Cardiac septum (tissue), 1 donor: ENCODE measurements around the gene RNF227. TPM values are rescaled to one million over a fixed set of nuclear protein-coding genes. Genes with fewer than 3 reads are reported as not detected.

Source experiments
- DNase-seq: peaks from one replicate; pipeline ENCODE4 v3.0.0-alpha.2; 2020; ENCODE audit warnings: low spot score
- intact Hi-C: fragments of 100-400 bp; cut with DNase I; formaldehyde crosslinking; loops from one replicate; pipeline ENCODE4 v1.14.0; 2022
- total RNA-seq: library from RNA; stranded (reverse); fragmentation: NEBNext Ultra II Directional; extraction: Animal tissue kit (Norgen Biotek cat#: 25700); gene quantifications from one replicate; pipeline ENCODE4 v1.2.1, GENCODE V29; 2021
- donor health status: DM: no; HTN: no; CAD: no.

RNF227 gene
- total RNA-seq, 1 donor from 2014 or later = 1.00 TPM

GRCh38 chr17:7931709-7932482 lies 15.8 kb upstream of the RNF227 start, which contains the start of the genes CNTROB and TRAPPC1:
Gene CNTROB (plus strand): TSS chr17:7932206. CDS start chr17:7933080, 874 bp downstream.
Gene TRAPPC1 (minus strand): TSS chr17:7931946. CDS start chr17:7931829, 117 bp downstream.
- intact Hi-C loops = loop anchor here (2.0 kb wide), 1 partner anchor 15 kb away; the partner anchor contains the start of gene RNF227

GRCh38 chr17:7930841-7931631 lies 14.9 kb upstream of the RNF227 start:
- peak; percentile 71 for DNase-seq
- intact Hi-C loops = loop anchor here (2.0 kb wide), 1 partner anchor 14 kb away; the partner anchor contains the start of gene RNF227

More at GRCh38 chr17:7931709-7932482, 15.8 kb upstream of the RNF227 start, which contains the start of the genes CNTROB and TRAPPC1:
- peak; percentile 100 for DNase-seq

DNA sequence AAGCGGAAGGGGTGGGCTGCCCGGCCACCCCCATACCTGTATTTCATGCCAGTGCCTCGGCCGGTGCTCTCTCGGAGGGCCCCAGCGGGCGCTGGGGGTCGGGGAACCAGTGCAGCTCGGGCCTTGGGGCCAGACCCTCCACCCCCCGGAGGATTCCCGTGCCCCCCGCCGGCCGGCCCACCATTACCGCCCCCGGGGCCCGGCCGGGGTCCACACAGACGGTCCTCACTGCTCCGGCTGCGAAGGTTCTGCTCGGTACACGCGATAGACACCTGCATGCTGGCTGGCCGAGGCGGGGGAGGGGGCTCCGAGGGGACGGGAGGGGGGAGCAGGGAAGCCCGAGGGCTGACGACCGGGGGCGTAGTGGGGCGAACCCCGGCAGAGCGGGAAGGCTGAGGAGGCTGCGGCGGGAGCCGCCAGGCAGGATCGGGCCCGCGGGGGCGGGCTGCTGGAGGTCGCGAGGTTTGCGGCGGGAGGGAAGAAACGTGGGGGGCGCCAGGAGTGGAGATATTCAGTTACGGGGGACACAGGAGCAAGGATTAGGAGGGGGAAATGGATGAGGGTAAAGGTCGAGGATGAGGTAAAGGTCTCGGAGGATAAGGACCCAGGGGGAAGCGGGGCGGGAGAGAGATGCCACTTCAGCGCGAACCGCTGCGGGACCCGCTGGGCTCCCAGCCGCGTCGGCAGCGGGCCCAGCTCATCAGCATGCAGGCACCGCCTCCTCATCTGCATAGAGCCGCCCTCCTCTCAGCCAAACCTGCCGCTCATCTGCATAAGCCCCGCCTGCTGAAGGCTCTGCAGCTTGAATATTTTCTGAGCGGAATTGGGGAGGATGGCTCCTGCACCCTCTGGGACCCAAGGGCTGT lies 13.3 kb upstream of the RNF227 start, which contains the start of gene KCNAB3:
Gene KCNAB3 (minus strand): TSS at position 699 of the 866 bp plus-strand sequence. CDS start 421 bp downstream, at position 278.
- DNase-seq = peak; percentile 75
- intact Hi-C loops = loop anchor here (2.0 kb wide), 1 partner anchor 13 kb away; the partner anchor contains the start of gene RNF227

GRCh38 chr17:7927596-7927995 lies 11.5 kb upstream of the RNF227 start:
- intact Hi-C loops = no loop called here
- DNase-seq = no peak

GRCh38 chr17:7922845-7923628 lies 6.9 kb upstream of the RNF227 start:
- peak; percentile 92 for DNase-seq
- intact Hi-C loops = no loop called here

DNA sequence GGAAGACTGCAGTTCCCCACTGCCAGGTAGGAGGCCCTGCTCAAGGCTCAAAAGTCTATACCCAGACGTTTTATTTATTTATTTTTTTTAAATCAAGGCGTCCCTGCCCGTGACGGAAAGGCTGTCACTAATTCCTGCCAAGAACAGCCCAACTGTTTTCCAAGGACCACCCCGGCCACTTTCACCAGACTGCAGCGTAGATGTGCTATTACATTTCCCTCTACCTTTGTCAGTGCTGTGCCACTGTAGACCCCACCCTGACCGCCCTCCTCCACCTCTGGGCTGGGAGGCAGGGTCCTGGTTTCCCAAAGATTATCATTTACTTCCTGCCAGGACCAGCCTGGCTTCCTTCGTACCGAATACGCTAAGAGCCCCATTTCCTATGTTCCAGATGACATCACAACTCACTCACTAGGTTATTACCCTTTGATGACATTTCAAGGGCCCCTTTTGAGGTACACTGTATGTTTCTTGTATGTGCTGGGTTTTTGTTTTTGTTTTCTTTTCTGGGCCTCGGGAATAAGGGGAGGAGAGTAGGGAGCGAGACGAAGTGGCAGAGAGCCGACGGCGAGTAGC lies 6.3 kb upstream of the RNF227 start:
- intact Hi-C loops = no loop called here

GRCh38 chr17:7916808-7917207 lies 719 bp upstream of the RNF227 start:
- no peak for DNase-seq
- intact Hi-C loops = loop anchor here (1.0 to 2.0 kb wide), 2 partner anchors 14 to 29 kb away; partner anchors contain the start of genes CHD3 and TRAPPC1

More for the DNA sequence above, 6.3 kb upstream of the RNF227 start:
- DNase-seq = no peak

- peak; percentile 76 for DNase-seq
- intact Hi-C loops = loop anchor here (1.0 to 2.0 kb wide), 2 partner anchors 14 to 28 kb away; partner anchors contain the start of genes CHD3 and TRAPPC1
These were observed 245 bp upstream of the RNF227 start for GRCh38 chr17:7916385-7916682.

DNA sequence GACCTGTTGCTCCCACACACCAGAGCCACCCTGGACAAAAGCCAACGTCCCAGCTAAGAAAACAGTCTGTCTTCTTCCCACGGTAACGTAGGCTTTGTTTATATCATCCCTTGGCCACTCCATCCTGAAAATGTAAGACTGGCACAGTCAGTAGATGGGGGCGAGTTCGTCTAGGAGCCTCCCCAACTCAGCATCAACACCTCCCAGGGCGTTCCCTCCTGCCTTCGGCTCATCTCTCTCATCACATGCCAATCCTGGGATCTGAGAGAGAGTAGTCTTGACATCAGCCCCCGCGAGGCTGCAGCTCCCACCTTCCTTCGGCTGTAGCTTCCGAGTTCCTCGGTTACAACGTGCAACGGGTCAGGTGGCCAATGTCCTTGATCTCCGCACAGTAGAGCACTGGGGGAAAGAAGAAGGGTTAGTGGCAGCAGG lies 894 bp downstream of the RNF227 start:
- no peak for DNase-seq
- intact Hi-C loops = loop anchor here (2.0 kb wide), 1 partner anchor 126 kb away; no protein-coding TSS in a partner anchor

DNA sequence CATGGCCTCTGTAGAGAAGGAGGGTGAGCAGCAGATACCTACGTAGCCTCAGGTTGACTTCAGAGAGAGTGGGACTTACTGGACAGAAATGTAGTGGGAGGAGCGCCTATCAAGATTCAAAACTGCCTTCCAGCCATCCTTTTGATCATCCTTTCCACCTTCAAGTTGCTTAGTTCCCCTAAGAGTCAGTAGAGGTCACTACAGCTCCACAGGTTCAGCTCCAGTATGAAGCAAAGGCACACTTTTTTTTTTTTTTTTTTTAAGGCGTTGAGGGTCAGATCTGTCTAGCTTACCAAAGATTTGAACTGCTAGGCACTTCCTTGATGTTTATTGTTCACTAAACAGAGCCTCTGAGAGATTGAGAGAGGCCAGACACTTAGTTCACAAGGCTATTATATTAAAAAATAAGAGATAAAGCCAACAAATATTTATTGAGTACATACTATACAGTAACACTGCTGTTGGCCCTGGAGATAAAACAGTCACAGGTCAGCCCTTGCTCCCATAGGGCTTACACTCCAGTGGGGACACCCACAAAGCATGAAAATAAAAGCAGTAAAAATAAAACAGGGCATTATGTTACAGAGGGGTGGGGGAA lies 3.1 kb downstream of the RNF227 start:
- DNase-seq = no peak
- intact Hi-C loops = loop anchor here (2.0 kb wide), 1 partner anchor 76 kb away; no protein-coding TSS in a partner anchor

GRCh38 chr17:7911116-7911515 lies 5.0 kb downstream of the RNF227 start:
- intact Hi-C loops = no loop called here
- no peak for DNase-seq

DNA sequence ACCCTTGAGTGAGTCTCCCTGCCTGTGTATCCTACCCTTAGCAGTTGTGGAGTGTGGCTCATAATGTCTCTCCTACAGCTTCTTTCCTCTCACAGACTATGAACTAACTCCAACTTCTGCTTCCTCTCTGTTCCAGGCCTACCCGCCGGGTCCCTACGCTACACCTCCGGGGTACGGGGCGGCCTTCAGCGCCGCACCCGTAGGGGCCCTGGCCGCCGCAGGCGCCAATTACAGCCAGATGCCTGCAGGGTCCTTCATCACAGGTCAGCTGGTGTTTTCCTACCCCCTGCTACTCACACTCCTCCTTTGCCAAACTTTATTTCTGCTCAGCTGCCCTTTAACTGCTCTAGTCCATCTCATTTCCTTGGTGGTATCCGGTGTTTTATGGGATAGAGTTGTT lies 5.4 kb downstream of the RNF227 start:
- DNase-seq = no peak
- intact Hi-C loops = no loop called here

DNA sequence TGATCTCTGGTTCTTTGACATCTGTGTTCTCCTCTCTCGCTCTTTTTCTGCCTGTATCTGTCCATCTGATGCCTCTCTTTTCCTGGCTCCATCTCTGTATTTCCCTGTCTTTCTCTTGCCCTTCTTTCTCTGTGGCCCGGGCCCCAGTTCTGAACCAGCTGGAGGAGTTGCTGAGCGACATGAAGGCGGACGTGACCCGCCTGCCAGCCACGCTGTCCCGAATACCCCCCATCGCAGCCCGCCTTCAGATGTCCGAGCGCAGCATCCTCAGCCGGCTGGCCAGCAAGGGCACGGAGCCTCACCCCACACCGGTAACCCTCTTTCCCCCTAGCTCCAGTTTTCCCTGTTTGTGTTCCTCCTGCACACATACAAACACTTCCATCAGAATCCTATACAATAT lies 5.8 kb downstream of the RNF227 start:
- intact Hi-C loops = no loop called here
- no peak for DNase-seq

DNA sequence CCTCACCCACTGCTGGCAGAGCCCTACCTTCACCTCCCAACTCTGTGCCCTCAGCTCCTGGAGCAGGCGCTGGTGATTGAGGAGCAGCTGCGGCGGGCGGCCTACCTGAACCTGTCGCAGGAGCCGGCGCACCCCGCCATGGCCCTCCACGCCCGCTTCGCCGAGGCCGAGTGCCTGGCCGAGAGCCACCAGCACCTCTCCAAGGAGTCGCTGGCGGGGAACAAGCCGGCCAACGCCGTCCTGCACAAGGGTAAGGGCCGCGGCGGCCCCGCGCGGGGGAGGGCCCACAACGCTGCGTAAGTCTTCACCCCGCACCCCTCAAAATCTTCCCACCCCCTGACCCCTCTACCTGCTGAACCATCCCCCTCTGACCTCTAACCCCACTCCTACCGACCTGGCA lies 7.0 kb downstream of the RNF227 start:
- DNase-seq = no peak
- intact Hi-C loops = no loop called here

DNA sequence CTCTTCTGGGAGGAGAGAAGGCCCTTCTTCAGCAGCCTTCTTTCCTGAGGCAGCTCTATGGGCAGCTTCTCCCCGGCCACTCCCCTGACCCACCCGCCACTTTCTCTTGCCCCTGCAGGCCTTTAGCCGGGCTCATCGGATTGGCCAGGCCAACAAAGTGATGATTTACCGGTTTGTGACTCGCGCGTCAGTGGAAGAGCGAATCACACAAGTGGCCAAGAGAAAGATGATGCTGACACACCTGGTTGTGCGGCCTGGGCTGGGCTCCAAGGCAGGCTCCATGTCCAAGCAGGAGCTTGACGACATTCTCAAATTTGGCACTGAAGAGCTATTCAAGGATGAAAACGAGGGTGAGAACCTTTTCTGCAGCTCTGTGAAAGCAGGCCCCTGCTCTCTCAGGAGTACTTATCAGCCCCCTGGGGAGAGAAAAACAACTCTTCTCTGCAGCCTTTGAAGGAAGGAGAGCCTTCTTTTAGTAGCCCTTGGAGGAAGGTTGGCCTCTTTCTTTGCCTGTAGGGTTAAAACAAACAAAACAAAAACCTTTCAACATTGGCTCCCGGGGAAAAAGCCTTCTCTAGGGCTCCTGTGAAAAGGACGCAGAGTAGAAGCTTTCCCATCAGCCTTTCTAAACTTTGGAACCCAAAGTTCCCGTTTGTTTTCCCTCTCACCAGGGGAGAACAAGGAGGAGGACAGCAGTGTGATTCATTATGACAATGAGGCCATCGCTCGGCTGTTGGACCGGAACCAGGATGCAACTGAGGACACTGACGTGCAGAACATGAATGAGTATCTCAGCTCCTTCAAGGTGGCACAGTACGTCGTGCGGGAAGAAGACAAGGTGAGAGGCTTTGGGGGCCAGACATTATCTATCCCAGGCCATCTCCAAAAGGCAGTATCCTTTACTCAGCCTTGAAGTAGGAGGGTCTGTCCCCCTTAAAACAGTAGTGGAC lies 12.7 kb downstream of the RNF227 start:
- DNase-seq = no peak
- intact Hi-C loops = no loop called here

- intact Hi-C loops = loop anchor here (2.0 to 10.0 kb wide), 2 partner anchors 37 to 153 kb away; no protein-coding TSS in a partner anchor
- DNase-seq = no peak
These were observed 18.3 kb downstream of the RNF227 start for GRCh38 chr17:7897773-7898172.
